ENCODE measurements around the gene MECP2. TPM values are rescaled to one million over a fixed set of nuclear protein-coding genes. Genes with fewer than 3 reads are reported as not detected.
"Not testable (repeated sequence)": the region's sequence is repeated elsewhere in the genome, so short reads cannot be mapped to it uniquely, and the experiment has no call there.

The MECP2 gene
- 10 to 100 TPM in 3 of 4 donors, 1 to 10 TPM in 1; 9.4 to 18.4 (median 12.9) TPM for polyA plus RNA-seq
- long read RNA-seq, donor 1, full-length matches to known transcripts = 4 of 9 reads
- long read RNA-seq, donor 1, partial matches to known transcripts = 5 of 9 reads
- long read RNA-seq, donor 1, other reads (novel, unspliced or antisense) = 0 of 9 reads
- long read RNA-seq, donor 2 = 0 reads
- long read RNA-seq, donor 3, full-length matches to known transcripts = 5 of 5 reads
- long read RNA-seq, donor 3, partial matches to known transcripts = 0 of 5 reads
- long read RNA-seq, donor 3, other reads (novel, unspliced or antisense) = 0 of 5 reads
- long read RNA-seq, donor 4 = 0 reads
- long read RNA-seq, donor 5, full-length matches to known transcripts = 3 of 3 reads
- long read RNA-seq, donor 5, partial matches to known transcripts = 0 of 3 reads
- long read RNA-seq, donor 5, other reads (novel, unspliced or antisense) = 0 of 3 reads
- long read RNA-seq, donor 6, full-length matches to known transcripts = 3 of 3 reads
- long read RNA-seq, donor 6, partial matches to known transcripts = 0 of 3 reads
- long read RNA-seq, donor 6, other reads (novel, unspliced or antisense) = 0 of 3 reads
- long read RNA-seq, donor 7, full-length matches to known transcripts = 9 of 14 reads
- long read RNA-seq, donor 7, partial matches to known transcripts = 5 of 14 reads
- long read RNA-seq, donor 7, other reads (novel, unspliced or antisense) = 0 of 14 reads
- long read RNA-seq, donor 8, partial matches to known transcripts = 0 of 1 reads
- long read RNA-seq, donor 8, other reads (novel, unspliced or antisense) = 0 of 1 reads
- long read RNA-seq, donor 9, partial matches to known transcripts = 0 of 1 reads
- long read RNA-seq, donor 9, other reads (novel, unspliced or antisense) = 0 of 1 reads
- long read RNA-seq, donor 10, full-length matches to known transcripts = 8 of 8 reads
- long read RNA-seq, donor 10, partial matches to known transcripts = 0 of 8 reads
- long read RNA-seq, donor 10, other reads (novel, unspliced or antisense) = 0 of 8 reads

- Histone ChIP-seq H3K4me1 (ENCODE audit: control insufficient read depth in 3 of 3, insufficient read depth in 2 of 3, low read depth in 1 of 3, low read length in 2 of 3) (peaks cover 0 to 9% (median 7%) of the 10 kb centered on the region in 3 donors), H3K27me3 (ENCODE audit: control insufficient read depth in 3 of 3, insufficient read depth in 3 of 3, low read length in 3 of 3) (no peaks in the 10 kb centered on the region), H3K9me3 (ENCODE audit: control insufficient read depth in 2 of 2, insufficient read depth in 1 of 2, low read depth in 1 of 2, low read length in 1 of 2) (no peaks in the 10 kb centered on the region), H3K4me3 (ENCODE audit: low read depth in 1 of 3, low read length in 3 of 3) (peak within 1 kb of the TSS; percentile 61 to 83 (median 82)), H3K27ac (ENCODE audit: low read depth in 1 of 3, low read length in 2 of 3) (peak within 1 kb of the TSS; percentile 63 to 92 (median 77)), H3K36me3 (ENCODE audit: control insufficient read depth in 3 of 3, insufficient read depth in 2 of 3, low read depth in 1 of 3, low read length in 3 of 3) (no peaks in the 10 kb centered on the region)
- 6 to 41% (median 17%) methylated on average over 15 to 70 of the region's 75 CpGs for WGBS, 3 donors
- FAIRE-seq (no peak), DNase-seq (peak; percentile 90 to 92)
These were observed at the start of gene MECP2 for GRCh38 chrX:154097589-154098541. Gene MECP2, minus strand, starts transcription at chrX:154097717.

- not testable (repeated sequence) for H3K9me3 ChIP-seq (ENCODE audit: control insufficient read depth in 2 of 2, insufficient read depth in 1 of 2, low read depth in 1 of 2, low read length in 1 of 2)
These were observed 46.5 kb upstream of the MECP2 start, which contains the start of gene OPN1LW for GRCh38 chrX:154144010-154144409. Gene OPN1LW, plus strand, starts transcription at chrX:154144243. Its CDS starts 41 bp downstream, at chrX:154144284.

GRCh38 chrX:154142950-154143745 is 45.6 kb upstream of the MECP2 start:
- H3K4me1 ChIP-seq (ENCODE audit: control insufficient read depth in 3 of 3, insufficient read depth in 2 of 3, low read depth in 1 of 3, low read length in 2 of 3) = no peaks in the 10 kb centered on the region
- FAIRE-seq (no peak), DNase-seq (no peak)
- no peak overlapping the region for H3K27ac ChIP-seq (ENCODE audit: low read depth in 1 of 3, low read length in 2 of 3)
- H3K4me3 ChIP-seq (ENCODE audit: low read depth in 1 of 3, low read length in 3 of 3) = no peak overlapping the region
- H3K9me3 ChIP-seq (ENCODE audit: control insufficient read depth in 2 of 2, insufficient read depth in 1 of 2, low read depth in 1 of 2, low read length in 1 of 2) = no peaks in the 10 kb centered on the region
- no peaks in the 10 kb centered on the region for H3K27me3 ChIP-seq (ENCODE audit: control insufficient read depth in 3 of 3, insufficient read depth in 3 of 3, low read length in 3 of 3)
- 80 to 89% (median 86%) methylated on average over 9 to 23 of the region's 23 CpGs for WGBS, 3 donors
- H3K36me3 ChIP-seq (ENCODE audit: control insufficient read depth in 3 of 3, insufficient read depth in 2 of 3, low read depth in 1 of 3, low read length in 3 of 3) = no peaks in the 10 kb centered on the region

More at GRCh38 chrX:154144010-154144409, 46.5 kb upstream of the MECP2 start, which contains the start of gene OPN1LW:
- H3K4me1 ChIP-seq (ENCODE audit: control insufficient read depth in 3 of 3, insufficient read depth in 2 of 3, low read depth in 1 of 3, low read length in 2 of 3); H3K36me3 ChIP-seq (ENCODE audit: control insufficient read depth in 3 of 3, insufficient read depth in 2 of 3, low read depth in 1 of 3, low read length in 3 of 3); H3K27ac ChIP-seq (ENCODE audit: low read depth in 1 of 3, low read length in 2 of 3); H3K27me3 ChIP-seq (ENCODE audit: control insufficient read depth in 3 of 3, insufficient read depth in 3 of 3, low read length in 3 of 3); H3K4me3 ChIP-seq (ENCODE audit: low read depth in 1 of 3, low read length in 3 of 3); DNase-seq; FAIRE-seq: not testable (repeated sequence)
- WGBS, 3 donors = 88 to 98% (median 89%) methylated on average over 11 to 12 of the region's 15 CpGs

GRCh38 chrX:154142386-154142785 is 44.9 kb upstream of the MECP2 start:
- no peaks in the 10 kb centered on the region for H3K36me3 ChIP-seq (ENCODE audit: control insufficient read depth in 3 of 3, insufficient read depth in 2 of 3, low read depth in 1 of 3, low read length in 3 of 3)
- 91 to 95% (median 94%) methylated on average over 8 of the region's 8 CpGs for WGBS, 3 donors
- FAIRE-seq (no peak), DNase-seq (no peak)
- no peaks in the 10 kb centered on the region for H3K27me3 ChIP-seq (ENCODE audit: control insufficient read depth in 3 of 3, insufficient read depth in 3 of 3, low read length in 3 of 3)
- H3K4me1 ChIP-seq (ENCODE audit: control insufficient read depth in 3 of 3, insufficient read depth in 2 of 3, low read depth in 1 of 3, low read length in 2 of 3) = no peaks in the 10 kb centered on the region
- no peak overlapping the region for H3K27ac ChIP-seq (ENCODE audit: low read depth in 1 of 3, low read length in 2 of 3)
- no peak overlapping the region for H3K4me3 ChIP-seq (ENCODE audit: low read depth in 1 of 3, low read length in 3 of 3)
- no peaks in the 10 kb centered on the region for H3K9me3 ChIP-seq (ENCODE audit: control insufficient read depth in 2 of 2, insufficient read depth in 1 of 2, low read depth in 1 of 2, low read length in 1 of 2)

- Histone ChIP-seq H3K27me3 (ENCODE audit: control insufficient read depth in 3 of 3, insufficient read depth in 3 of 3, low read length in 3 of 3) (no peaks in the 10 kb centered on the region), H3K27ac (ENCODE audit: low read depth in 1 of 3, low read length in 2 of 3) (no peak overlapping the region), H3K4me3 (ENCODE audit: low read depth in 1 of 3, low read length in 3 of 3) (no peak overlapping the region), H3K36me3 (ENCODE audit: control insufficient read depth in 3 of 3, insufficient read depth in 2 of 3, low read depth in 1 of 3, low read length in 3 of 3) (no peaks in the 10 kb centered on the region), H3K4me1 (ENCODE audit: control insufficient read depth in 3 of 3, insufficient read depth in 2 of 3, low read depth in 1 of 3, low read length in 2 of 3) (no peaks in the 10 kb centered on the region), H3K9me3 (ENCODE audit: control insufficient read depth in 2 of 2, insufficient read depth in 1 of 2, low read depth in 1 of 2, low read length in 1 of 2) (no peaks in the 10 kb centered on the region)
- DNase-seq (no peak), FAIRE-seq (no peak)
- 67 to 89% (median 72%) methylated on average over 6 to 10 of the region's 10 CpGs for WGBS, 3 donors
These were observed 43.2 kb upstream of the MECP2 start for GRCh38 chrX:154140742-154141141.

- 85 to 90% (median 88%) methylated on average over 10 to 12 of the region's 12 CpGs for WGBS, 3 donors
- no peak for DNase-seq
- Histone ChIP-seq H3K9me3 (ENCODE audit: control insufficient read depth in 2 of 2, insufficient read depth in 1 of 2, low read depth in 1 of 2, low read length in 1 of 2) (no peaks in the 10 kb centered on the region), H3K27me3 (ENCODE audit: control insufficient read depth in 3 of 3, insufficient read depth in 3 of 3, low read length in 3 of 3) (no peaks in the 10 kb centered on the region), H3K27ac (ENCODE audit: low read depth in 1 of 3, low read length in 2 of 3) (no peak overlapping the region), H3K4me1 (ENCODE audit: control insufficient read depth in 3 of 3, insufficient read depth in 2 of 3, low read depth in 1 of 3, low read length in 2 of 3) (no peaks in the 10 kb centered on the region), H3K4me3 (ENCODE audit: low read depth in 1 of 3, low read length in 3 of 3) (no peak overlapping the region), H3K36me3 (ENCODE audit: control insufficient read depth in 3 of 3, insufficient read depth in 2 of 3, low read depth in 1 of 3, low read length in 3 of 3) (no peaks in the 10 kb centered on the region)
- FAIRE-seq = no peak
These were observed 42.7 kb upstream of the MECP2 start for GRCh38 chrX:154140206-154140605.

- Histone ChIP-seq H3K4me3 (ENCODE audit: low read depth in 1 of 3, low read length in 3 of 3) (no peak overlapping the region), H3K27me3 (ENCODE audit: control insufficient read depth in 3 of 3, insufficient read depth in 3 of 3, low read length in 3 of 3) (no peaks in the 10 kb centered on the region), H3K9me3 (ENCODE audit: control insufficient read depth in 2 of 2, insufficient read depth in 1 of 2, low read depth in 1 of 2, low read length in 1 of 2) (no peaks in the 10 kb centered on the region), H3K4me1 (ENCODE audit: control insufficient read depth in 3 of 3, insufficient read depth in 2 of 3, low read depth in 1 of 3, low read length in 2 of 3) (no peaks in the 10 kb centered on the region), H3K36me3 (ENCODE audit: control insufficient read depth in 3 of 3, insufficient read depth in 2 of 3, low read depth in 1 of 3, low read length in 3 of 3) (no peaks in the 10 kb centered on the region), H3K27ac (ENCODE audit: low read depth in 1 of 3, low read length in 2 of 3) (no peak overlapping the region)
- 82 to 93% (median 85%) methylated on average over 9 to 10 of the region's 10 CpGs for WGBS, 3 donors
- no peak for FAIRE-seq
- no peak for DNase-seq
These were observed 41.3 kb upstream of the MECP2 start for GRCh38 chrX:154138857-154139256.

Data from small intestine (tissue), 16 donors.